HepG2 (cell line): ENCODE measurements around the gene CACNG7. TPM values are rescaled to one million over a fixed set of nuclear protein-coding genes. Genes with fewer than 3 reads are reported as not detected.
A peak's percentile ranks its signal among the peaks of the same experiment; 100 is the strongest.

ENCODE experiments used
- ARID4A ChIP-seq: sonication (generic); formaldehyde crosslinking; IDR thresholded peaks from 2 replicates; pipeline ENCODE4 v1.5.0; 2020; ENCODE audit warnings: mild to moderate bottlenecking, missing genetic modification reagents, borderline replicate concordance
- CHD2 ChIP-seq: IDR thresholded peaks from 2 replicates; pipeline ENCODE4 v1.6.1; 2011; ENCODE audit warnings: low read depth, low read length, improper control_type of control experiment
- DZIP1 ChIP-seq: sonication (generic); formaldehyde crosslinking; IDR thresholded peaks from 2 replicates; pipeline ENCODE4 v1.5.0; 2020; ENCODE audit warnings: mild to moderate bottlenecking, missing genetic modification reagents
- FOSL2 ChIP-seq: sonication (generic); formaldehyde crosslinking; IDR thresholded peaks from 2 replicates; pipeline ENCODE4 v1.4.0; 2020; ENCODE audit warnings: missing genetic modification reagents
- HES4 ChIP-seq: sonication (generic); formaldehyde crosslinking; IDR thresholded peaks from 2 replicates; pipeline ENCODE4 v1.9.0; 2021; ENCODE audit warnings: mild to moderate bottlenecking, missing genetic modification reagents, borderline replicate concordance
- MIXL1 ChIP-seq: IDR thresholded peaks from 2 replicates; pipeline ENCODE4 v1.6.1; 2016
- ZBTB4 ChIP-seq: sonication (generic); formaldehyde crosslinking; IDR thresholded peaks from 2 replicates; pipeline ENCODE4 v1.4.0; 2020; ENCODE audit warnings: missing genetic modification reagents, mild to moderate bottlenecking, borderline replicate concordance
- ZMYM3 ChIP-seq: sonication (generic); formaldehyde crosslinking; IDR thresholded peaks from 2 replicates; pipeline ENCODE4 v1.5.1; 2020; ENCODE audit warnings: mild to moderate bottlenecking, missing genetic modification reagents
- ZNF205 ChIP-seq: IDR thresholded peaks from 2 replicates; pipeline ENCODE4 v1.6.1; 2018; ENCODE audit warnings: missing biosample characterization, missing genetic modification reagents
- ZNF546 ChIP-seq: sonication (generic); formaldehyde crosslinking; conservative IDR thresholded peaks from 2 replicates; pipeline ENCODE4 v1.8.1; 2023; ENCODE audit warnings: mild to moderate bottlenecking, missing genetic modification reagents
- ZNF562 ChIP-seq: sonication (generic); formaldehyde crosslinking; IDR thresholded peaks from 2 replicates; pipeline ENCODE4 v1.8.0; 2022; ENCODE audit warnings: missing genetic modification reagents, borderline replicate concordance
- ZNF576 ChIP-seq: sonication (generic); formaldehyde crosslinking; IDR thresholded peaks from 2 replicates; pipeline ENCODE4 v1.4.0; 2020; ENCODE audit warnings: mild to moderate bottlenecking, missing genetic modification reagents
- ZNF660 ChIP-seq: sonication (generic); formaldehyde crosslinking; IDR thresholded peaks from 2 replicates; pipeline ENCODE4 v1.5.1; 2020; ENCODE audit warnings: mild to moderate bottlenecking, low read depth, missing genetic modification reagents, borderline replicate concordance
- ZNF772 ChIP-seq: sonication (generic); formaldehyde crosslinking; IDR thresholded peaks from 2 replicates; pipeline ENCODE4 v1.5.0; 2020; ENCODE audit warnings: mild to moderate bottlenecking, missing genetic modification reagents
- ZNF800 ChIP-seq: sonication (generic); formaldehyde crosslinking; IDR thresholded peaks from 2 replicates; pipeline ENCODE4 v1.4.0; 2020; ENCODE audit warnings: missing genetic modification reagents
- ZSCAN9 ChIP-seq: IDR thresholded peaks from 2 replicates; pipeline ENCODE4 v1.6.1; 2016; ENCODE audit warnings: borderline replicate concordance
- polyA plus RNA-seq, 8 experiments: library from polyadenylated mRNA; depleted of rRNA in 3 of 8; stranded (reverse) in 7 of 8; unstranded in 1 of 8; fragments of >200 nt; fragmentation: Illumina TruSeq in 4 of 8; extraction: Trizol in 4 of 8; gene quantifications; 2 replicates each; pipeline versions ENCODE4 v1.2.1 to v1.2.3, GENCODE V29; 2011 to 2016; ENCODE audit warnings: low read depth in 4 of 8, missing spikeins in 1 of 8, mixed read lengths in 1 of 8; ENCODE audit not compliant: insufficient read depth in 1 of 8
- total RNA-seq, 5 experiments: library from RNA; depleted of rRNA; stranded (reverse); fragments of >200 nt; fragmentation: Illumina TruSeq; extraction: Trizol; gene quantifications; 2 replicates each; pipeline ENCODE4 v1.2.3, GENCODE V29; 2016; ENCODE audit warnings: low read depth in 1 of 5

The CACNG7 gene
- total and polyA plus RNA-seq, 2 of the 13 experiments (the other 11 are each of a cell fraction or from before 2014, with no cell fraction given), result not detected

- no peak for TF ChIP-seq ZNF576 (CRISPR knock-in tag)
- no peak for TF ChIP-seq ZMYM3
- TF ChIP-seq ARID4A (CRISPR knock-in tag), result peak; percentile 25; the same call in 1 of the 2 replicates
- no peak for TF ChIP-seq ZNF546 (CRISPR knock-in tag)
- TF ChIP-seq FOSL2 (CRISPR knock-in tag), result no peak
- no peak for TF ChIP-seq ZNF772 (CRISPR knock-in tag)
- TF ChIP-seq HES4 (CRISPR knock-in tag), result no peak
- no peak for TF ChIP-seq ZSCAN9
- TF ChIP-seq ZBTB4 (CRISPR knock-in tag), result no peak
- TF ChIP-seq ZNF562 (CRISPR knock-in tag), result no peak
- no peak for TF ChIP-seq CHD2
- no peak for TF ChIP-seq ZNF205 (CRISPR knock-in tag)
- TF ChIP-seq ZNF800 (CRISPR knock-in tag), result 0 out of 2 replicates have a peak, but pooled peaks have one; percentile 68
- no peak for TF ChIP-seq MIXL1 (CRISPR knock-in tag)
- TF ChIP-seq DZIP1 (CRISPR knock-in tag), result no peak
- no peak for TF ChIP-seq ZNF660 (CRISPR knock-in tag)
Measured at GRCh38 chr19:53881482-53882390, 27.3 kb upstream of the CACNG7 start, which contains the start of gene PRKCG (continued).
